GM19351 (cell line): ENCODE measurements around the gene FAAP24.
"Not testable (repeated sequence)": the region's sequence is repeated elsewhere in the genome, so short reads cannot be mapped to it uniquely, and the experiment has no call there.

Source experiments
- ATAC-seq: cut with Tn5 transposase; IDR thresholded peaks from one replicate; pipeline ENCODE4 v1.9.1; 2021; ENCODE audit warnings: mild to moderate bottlenecking, moderate library complexity; ENCODE audit not compliant: unreplicated experiment

FAAP24 gene

DNA sequence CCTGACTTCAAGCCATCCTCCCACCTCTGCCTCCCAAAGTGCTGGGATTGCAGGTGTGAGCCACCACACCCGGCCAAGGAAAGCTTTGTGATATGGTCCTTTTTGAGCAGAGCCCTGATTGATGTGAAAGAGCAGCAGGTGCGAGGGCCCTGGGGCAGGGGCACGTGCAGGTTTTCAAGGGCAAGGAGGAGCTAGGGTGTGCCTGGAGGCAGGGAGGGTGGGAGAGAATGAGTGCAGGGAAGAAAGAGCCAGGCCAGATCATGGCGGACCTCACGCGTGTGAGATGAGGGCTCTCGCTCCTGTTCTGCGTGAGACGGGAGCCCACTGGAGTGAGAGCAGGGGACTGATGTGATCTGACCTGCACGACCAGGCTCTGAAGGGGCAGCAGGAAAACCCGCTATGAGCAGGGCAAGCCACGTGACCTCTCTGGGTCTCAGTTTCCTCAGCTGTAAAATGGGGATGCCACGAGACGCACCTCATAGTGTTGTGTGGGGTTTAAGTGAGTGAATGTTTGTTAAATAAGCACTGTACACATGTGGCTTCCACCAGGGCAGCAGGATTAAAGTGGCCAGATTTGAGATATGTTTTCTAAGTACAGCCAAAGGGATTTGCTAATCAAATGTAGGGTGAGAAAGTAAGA lies 25.8 kb downstream of the FAAP24 start:
- ATAC-seq, result no peak

DNA sequence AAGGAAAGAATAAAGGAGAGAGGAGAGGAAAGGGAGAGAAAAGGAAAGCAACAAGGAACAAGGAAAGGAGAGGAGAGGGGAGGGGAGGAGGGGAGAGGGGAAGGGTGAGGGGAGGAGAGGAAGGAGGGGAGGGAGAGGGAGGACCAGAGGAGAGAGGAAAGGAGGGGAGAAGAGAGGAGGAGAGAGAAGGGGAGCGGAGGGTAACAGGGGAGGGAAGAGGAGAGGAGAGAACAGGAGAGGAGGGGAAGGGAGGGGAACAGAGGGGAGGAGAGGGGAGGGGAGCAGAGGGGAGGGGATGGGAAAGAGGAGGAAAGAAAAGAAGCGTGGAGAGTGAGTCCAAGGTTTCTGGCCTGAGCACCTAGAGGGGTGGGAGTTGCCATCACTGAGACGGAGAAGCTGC lies 26.7 kb downstream of the FAAP24 start:
- ATAC-seq, result no peak

DNA sequence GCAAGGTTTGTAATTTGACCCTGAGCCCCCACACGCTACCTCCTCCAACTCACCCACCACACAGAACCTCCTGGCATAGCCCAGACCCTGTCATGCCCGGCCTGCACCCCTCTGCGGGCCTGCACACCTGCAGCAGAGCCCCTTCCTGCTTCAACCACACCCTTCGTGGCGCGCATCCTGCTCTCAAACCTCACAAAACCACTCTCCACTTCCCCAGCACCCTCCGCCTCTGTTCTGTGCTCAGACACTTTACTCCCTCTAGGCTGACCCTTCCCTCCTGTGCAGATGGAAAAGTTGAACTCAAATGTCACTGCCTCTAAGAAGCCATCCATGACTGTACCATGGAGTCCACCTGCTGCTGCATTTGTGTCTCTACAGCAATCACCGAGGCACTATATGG lies 28.5 kb downstream of the FAAP24 start:
- ATAC-seq, result no peak

DNA sequence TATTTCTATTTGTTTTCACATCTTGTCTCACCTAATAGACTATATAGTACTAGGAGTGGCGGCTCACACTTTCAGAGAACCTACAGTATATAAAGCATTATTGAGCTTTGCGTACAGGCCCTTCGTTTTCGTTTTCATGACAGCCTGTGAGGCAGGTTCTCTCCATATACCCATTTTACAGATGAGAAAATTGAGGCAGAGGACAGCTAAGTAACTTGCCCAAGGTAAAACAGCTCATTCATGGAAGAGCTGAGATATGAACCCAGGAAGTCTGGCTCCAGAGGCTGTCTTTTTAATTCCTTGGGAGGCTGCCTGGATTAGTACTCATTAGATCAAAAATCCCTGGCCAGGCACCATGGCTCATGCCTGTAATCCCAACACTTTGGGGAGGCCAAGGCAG lies 28.9 kb downstream of the FAAP24 start:
- no peak for ATAC-seq

DNA sequence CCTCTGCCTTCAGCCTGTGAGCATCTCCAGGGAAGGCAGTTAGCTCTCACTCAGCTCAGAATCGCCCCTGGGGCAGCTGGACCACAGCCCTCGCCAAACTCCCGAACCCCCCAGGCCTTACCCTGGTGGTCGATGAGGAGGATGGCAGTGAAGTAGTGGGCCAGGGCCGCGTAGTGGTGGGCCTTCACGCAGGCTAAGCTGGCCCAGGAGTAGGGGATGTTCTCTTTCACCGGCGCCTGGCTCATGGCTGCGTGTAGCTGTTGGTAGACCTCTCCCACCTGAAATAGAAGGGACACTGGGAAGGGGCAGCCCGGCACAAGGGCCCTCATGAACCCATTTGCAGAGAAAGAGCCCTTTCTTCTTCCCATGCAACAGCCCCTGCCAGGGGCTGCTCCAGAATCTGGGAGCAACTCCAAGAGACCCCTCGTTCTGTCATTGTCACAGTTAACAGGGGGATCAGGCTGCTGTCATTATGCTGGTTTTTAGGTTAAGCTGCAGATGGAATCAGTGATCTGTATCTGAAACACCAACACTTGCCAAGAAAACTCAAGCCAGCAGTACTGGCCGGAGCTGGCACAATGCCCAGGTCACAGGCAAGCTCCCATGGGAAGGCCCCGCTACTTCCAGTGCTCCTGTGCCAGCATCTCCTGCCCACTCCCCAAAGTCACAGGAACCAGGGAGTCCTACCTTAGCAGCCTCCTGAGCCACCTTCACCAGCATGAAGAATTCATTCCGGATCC lies 30.3 kb downstream of the FAAP24 start:
- not testable (repeated sequence) for ATAC-seq

DNA sequence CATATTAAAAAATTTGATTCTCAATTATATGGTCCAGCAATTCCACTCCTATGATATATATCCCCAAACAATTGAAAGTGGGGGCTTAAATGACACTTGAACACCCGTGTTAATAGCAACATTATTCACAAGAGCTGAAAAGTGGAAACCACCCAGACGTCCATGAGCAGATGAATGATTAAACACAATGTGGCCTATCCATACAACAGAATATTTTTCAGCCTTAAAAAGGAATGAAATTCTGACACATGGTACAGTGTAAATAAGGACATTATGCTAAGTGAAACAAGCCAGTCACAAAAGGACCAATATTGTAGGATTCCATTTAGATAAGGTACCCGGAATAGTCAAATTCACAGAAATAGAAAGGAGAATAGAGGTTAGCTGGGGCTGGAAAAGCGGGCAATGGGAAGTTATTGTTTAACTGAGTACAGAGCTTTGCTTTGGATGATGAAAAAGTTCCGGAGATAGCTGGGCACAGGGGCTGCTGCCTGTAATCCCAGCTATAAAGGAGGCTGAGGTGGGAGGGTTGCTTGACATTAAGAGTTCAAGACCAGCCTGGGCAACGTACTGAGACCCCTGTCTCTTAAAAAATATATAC lies 31.5 kb downstream of the FAAP24 start:
- not testable (repeated sequence) for ATAC-seq

DNA sequence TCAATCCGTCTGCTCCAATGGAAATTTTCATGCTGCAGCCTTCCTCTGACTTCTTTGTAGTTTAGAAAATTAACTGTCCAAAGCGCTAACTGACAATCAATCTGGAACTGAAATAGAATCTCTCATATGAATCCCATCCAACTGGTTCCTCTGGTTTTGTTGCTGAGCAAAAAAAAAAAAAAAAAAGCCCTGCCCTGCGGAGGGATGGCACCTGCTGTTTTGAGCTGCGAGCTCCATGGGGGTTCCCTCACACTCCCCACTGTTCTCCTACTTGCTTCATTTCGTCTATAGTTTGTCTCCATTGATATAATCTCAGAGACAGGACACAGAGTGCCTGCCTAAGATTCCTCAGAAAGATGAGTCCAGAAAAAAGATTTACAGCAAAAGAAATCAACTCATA lies 33.4 kb downstream of the FAAP24 start:
- ATAC-seq, result no peak

DNA sequence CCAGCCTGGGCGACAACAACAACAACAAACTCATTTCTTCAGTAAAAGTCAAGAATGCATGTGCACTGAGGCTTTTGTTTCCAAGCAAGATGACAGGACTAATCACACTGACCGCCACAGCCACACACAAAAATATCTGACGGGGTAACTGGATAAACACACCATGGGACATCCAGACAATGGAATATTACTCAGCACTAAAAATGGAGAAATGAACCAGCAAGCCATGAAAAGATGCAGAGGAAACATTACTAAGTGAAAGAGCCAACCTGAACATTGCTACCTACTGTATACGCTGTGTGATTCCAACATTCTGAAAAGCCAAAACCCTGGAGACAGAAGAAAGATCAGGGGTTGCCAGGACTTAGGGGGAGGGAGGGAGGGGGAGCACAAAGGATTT lies 36.7 kb downstream of the FAAP24 start:
- ATAC-seq, result no peak

DNA sequence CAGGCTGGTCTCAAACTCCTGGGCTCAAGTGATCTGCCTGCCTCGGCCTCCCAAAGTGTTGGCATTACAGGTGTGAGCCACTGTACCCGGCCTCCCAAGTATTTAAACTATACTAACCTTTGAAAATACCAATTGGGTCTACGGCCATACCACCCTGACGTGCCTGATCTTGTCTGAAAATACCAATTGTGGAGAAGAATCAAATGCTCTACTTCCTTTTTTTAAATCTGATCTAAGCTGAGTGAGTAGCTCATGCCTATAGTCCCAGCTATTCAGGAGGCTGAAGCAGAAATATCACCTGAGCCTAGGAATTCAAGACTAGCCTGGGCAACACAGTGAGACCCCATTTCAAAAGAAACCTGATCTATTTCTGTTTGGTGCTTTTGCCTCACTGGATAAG lies 38.8 kb downstream of the FAAP24 start:
- not testable (repeated sequence) for ATAC-seq

DNA sequence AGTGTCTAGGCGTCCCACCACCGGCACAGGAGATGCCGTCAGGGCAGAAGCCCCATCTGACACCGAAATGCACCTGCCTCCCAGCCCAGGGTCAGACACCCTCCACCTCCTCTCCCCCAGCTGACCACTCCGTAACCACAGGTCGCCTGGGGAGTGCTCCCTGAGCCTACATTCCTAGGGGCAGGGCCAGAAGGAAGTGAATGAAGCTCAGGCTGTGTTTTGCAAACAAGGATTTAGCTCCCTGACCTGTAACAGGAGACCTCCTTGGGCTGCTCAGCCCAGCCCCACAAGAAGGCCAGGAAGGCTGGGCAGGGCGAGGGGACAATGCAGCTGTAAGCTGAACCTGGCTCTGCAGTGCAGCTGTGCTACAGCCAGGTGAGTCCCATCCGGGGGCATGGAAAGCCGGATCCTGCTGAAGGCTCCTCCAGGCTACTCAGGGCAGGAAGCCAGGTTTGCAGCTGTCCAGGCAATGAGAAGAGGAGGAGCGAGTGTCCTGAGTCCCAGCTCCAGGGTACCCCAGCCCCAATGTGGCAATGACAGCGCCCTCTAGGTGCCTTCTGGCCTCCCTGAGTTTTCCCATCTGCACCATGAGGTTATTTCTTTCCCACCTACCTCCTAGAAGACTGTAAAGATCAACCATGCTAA lies 50.6 kb downstream of the FAAP24 start:
- ATAC-seq, result no peak

DNA sequence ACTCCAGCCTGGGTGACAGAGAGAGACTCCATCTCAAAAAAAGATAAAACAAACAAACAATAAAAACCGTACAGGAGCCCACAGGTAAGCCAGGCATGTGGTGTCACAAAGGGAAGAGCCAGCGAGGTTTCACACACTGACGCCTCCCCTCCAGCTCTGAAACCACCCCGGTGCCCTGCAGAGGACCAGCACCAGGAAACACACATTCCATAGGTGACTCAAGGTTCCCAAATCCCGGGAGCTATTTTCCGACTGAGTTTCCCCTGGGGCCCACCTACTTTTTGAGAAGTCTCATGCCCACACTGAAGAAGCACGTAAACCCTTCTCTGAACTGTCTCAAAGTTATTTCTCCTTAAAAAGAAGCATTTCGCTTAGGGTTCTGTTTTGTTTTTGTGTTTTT lies 52.4 kb downstream of the FAAP24 start:
- no peak for ATAC-seq

DNA sequence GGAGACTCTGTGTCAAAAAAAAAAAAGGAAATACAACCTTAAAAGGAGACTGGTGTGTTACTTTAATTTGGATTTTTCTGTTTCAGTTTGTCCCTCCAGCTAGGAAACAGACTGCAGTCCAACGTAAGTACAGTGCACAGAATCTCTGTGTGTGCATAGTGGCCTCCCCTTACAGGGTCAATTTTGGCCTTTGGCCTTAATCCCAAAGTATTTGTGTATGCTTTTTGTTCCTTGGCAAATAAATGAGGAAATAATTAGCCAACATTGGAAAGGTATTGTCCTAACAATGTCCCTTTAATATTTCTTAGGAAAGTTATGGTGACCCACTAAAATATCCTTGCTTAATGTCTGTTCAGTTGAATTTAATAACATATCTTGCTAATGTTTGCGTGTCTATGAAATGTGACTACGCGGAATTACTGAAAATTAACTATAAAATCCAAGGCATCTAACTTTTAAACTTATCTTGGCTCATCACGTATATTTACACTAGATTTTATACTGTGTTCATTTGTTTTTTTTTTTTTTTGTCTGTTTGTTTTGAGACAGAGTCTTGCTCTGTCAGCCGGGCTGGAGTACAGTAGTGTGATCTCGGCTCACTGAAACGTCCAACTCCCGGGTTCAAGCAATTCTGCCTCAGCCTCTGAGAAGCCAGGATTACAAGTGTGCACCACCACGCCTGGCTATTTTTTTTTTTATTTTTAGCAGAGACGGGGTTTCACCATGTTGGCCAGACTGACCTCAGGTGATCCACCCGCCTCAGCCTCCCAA lies 53.6 kb downstream of the FAAP24 start:
- not testable (repeated sequence) for ATAC-seq

DNA sequence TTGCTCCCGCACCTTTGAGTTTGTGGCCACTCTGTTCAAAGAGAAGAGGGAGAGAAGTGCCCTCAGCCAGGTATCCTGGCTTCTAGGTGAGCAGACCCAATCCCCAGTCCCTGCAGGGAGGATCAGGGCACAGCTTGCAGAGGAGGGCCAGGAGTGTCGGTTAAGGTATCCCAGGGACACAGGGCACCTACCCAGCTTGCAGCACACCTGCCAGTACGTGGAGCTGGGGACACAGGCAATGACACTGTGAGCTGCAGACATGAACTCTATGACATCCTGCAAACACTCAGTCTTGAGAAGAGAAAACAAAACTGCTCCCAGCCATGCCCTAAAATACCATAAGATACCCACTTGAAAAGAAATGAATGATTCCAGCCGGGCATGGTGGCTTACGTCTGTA lies 54.6 kb downstream of the FAAP24 start:
- not testable (repeated sequence) for ATAC-seq
